ENCODE measurements around the gene TECR.
A peak's percentile ranks its signal among the peaks of the same experiment; 100 is the strongest.
"Not testable (repeated sequence)": the region's sequence is repeated elsewhere in the genome, so short reads cannot be mapped to it uniquely, and the experiment has no call there.

The TECR gene

GRCh38 chr19:14529254-14530004 is at the start of gene TECR:
TECR (plus strand) TSS chr19:14529594; CDS start chr19:14529697, 103 bp downstream.
- DNase-seq, result peak; percentile 100

DNA sequence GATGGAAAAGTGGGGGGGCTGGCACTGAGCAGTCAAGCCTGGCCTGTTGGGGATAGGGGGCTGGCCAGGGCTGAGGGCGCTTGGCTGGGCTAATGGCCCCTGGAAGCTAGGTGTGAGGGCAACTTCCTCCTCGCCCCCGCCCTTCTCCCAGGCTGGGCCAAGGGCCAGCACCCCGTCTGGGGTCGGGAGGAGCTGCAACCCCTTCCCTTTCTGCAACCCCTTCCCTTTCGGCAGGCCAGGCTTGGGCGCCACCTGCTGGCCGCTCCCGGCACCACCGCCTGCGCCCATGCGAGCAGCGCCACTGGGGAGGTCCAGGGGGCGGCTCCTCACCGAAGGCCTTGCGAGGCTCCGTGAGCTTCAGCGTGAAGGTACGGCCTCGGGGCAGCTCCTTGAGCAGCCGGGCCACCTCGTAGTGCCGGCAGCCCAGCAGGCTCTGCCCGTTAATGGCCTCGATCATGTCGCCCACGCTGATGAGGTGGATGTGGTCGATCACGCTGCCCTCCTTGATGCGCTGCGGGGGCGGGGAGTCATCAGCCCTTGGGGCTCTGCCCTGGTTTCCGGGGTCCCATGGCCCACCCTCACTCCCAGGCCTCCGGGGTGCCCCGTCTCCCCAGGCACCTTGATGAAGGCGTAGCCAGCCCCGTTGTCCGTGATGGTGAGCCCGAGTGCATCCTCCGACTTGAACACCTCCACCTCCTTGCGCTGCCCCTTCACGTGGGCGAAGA is 49.3 kb upstream of the TECR start:
- DNase-seq, result peak; percentile 78

GRCh38 chr19:14480700-14481079 is 48.7 kb upstream of the TECR start:
- DNase-seq, result no peak

DNA sequence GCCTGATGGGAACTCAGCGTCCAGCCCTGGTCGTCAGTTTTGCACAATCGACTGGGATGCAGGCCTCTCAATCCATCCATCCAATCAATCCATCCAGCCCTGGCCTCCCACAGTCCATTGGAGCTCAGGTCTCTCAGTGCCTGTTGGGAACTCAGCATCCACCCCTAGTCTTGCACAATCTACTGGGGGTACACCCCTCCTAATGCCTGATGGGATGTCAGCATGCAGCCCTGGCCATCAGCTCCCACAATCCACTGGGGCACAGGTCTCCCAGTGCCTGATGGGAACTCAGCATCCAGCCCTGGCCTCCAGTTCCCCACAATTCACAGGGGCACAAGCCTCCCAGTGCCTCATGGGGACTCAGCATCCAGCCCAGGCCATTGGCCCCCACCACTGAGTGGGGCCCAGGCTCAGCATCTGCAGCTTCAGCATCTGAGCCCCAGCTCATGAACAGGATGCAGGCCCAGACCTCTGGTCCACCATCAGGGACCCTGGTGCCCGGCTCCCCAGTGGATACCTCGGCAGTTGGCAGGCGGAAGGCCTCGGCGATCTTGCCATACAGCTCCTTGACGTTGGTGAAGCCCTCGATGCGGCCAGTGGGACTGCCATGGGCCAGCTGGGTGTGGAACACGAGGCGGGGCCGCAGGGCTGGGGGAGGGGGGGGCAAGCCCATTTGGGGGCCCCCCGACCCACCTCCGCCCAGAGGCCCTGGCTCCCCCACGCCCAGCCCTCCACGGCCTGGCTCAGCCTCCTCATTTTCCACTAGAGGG is 47.0 kb upstream of the TECR start:
- no peak for DNase-seq

DNA sequence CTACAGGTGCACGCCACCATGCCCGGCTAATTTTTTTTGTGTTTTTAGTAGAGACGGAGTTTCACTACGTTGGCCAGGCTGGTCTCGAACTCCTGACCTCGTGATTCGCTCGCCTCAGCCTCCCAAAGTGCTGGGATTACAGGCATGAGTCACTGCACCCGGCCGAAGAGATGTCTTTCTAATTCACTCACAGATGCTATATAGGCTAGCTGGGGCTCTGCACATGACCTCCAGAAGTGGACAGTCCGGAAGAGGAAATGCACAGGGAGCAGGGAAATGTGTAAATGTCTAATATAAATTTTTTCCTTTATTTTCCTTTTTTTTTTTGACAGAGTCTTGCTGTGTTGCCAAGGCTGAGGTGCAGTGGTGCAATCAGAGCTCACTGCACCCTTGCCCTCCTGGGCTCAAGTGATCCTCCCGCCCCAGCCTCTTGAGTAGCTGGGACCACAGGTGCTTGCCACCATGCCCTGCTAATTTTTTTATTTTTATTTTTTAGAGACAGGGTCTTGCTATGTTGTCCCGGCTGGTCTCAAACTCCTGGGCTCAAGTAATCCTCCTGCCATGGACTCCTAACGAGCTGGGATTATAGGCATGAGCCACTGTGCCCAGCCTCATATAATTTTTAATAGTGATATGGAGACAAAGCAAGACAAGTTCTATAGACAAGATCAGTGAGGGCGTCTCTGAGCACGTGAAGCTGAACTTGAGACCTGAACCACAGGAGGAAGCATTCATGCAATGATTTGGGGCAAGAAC is 41.8 kb upstream of the TECR start:
- DNase-seq, result no peak

GRCh38 chr19:14492756-14493337 is 36.5 kb upstream of the TECR start:
- DNase-seq, result no peak

GRCh38 chr19:14494411-14494810 is 35.0 kb upstream of the TECR start:
- DNase-seq, result no peak

GRCh38 chr19:14494910-14495671 is 34.3 kb upstream of the TECR start:
- DNase-seq, result no peak

- DNase-seq, result no peak
These were observed 33.7 kb upstream of the TECR start for GRCh38 chr19:14495672-14496028.

- DNase-seq, result peak; percentile 84 to 87
These were observed 33.2 kb upstream of the TECR start, which contains the start of gene GIPC1 for GRCh38 chr19:14496029-14496833. GIPC1 (minus strand) TSS chr19:14496127; CDS start chr19:14482976, 13,151 bp downstream.

- no peak for DNase-seq
These were observed 32.6 kb upstream of the TECR start for GRCh38 chr19:14496834-14497227.

GRCh38 chr19:14497228-14497921 is 32.0 kb upstream of the TECR start:
- DNase-seq, result no peak

DNA sequence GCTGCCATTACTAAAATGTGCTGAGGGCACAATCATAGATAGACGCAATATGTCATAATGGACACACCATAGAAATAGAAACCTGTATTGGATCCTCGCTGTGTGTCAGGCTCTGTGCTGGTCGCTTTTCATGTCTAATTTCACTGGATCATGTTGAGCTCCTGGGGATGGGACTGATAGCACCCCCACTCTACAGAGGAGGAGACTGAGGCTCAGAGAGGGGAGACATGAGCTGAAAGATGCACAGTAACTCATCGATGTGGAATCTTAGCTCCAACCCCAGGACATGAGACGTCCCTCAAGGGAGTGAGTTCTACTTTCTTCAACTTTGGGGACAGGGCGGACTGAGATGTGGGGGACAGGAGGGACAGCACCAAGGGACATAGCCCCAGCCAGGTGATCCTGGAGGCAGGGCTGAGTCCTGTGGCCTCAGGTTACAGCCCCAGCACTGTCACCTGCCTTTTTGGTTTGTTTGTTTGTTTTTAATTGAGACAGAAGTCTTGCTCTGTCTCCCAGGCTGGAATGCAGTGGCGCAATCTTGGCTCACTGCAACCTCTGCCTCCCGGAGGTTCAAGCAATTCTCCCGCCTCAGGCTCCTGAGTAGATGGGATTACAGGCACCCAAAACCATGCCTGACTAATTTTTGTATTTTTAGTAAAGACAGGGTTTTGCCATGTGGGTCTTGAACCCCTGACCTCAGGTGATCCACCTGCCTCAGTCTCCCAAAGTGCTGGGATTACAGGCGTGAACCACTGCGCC is 26.9 kb upstream of the TECR start:
- no peak for DNase-seq

GRCh38 chr19:14503285-14503684 is 26.1 kb upstream of the TECR start:
- DNase-seq, result no peak

DNA sequence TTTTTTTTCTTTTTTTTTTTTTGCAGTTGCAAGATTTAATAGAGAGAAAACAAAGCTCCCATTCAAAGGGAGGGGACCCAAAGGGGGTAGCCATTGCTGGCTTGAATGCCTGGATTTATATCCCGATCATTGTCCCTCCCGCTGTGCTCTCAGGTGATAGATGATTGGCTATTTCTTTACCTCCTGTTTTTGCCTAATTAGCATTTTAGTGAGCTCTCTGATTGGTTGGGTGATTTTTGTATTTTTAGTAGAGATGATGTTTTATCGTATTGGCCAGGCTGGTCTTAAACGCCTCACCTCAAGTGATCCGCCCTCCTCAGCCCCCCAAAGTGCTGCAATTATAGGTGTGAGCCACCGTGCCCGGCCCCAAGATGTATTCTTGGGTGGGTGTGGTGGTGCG is 24.8 kb upstream of the TECR start:
- not testable (repeated sequence) for DNase-seq

- DNase-seq, result peak; percentile 78 to 82
These were observed 23.7 kb upstream of the TECR start for GRCh38 chr19:14505488-14506239.

DNA sequence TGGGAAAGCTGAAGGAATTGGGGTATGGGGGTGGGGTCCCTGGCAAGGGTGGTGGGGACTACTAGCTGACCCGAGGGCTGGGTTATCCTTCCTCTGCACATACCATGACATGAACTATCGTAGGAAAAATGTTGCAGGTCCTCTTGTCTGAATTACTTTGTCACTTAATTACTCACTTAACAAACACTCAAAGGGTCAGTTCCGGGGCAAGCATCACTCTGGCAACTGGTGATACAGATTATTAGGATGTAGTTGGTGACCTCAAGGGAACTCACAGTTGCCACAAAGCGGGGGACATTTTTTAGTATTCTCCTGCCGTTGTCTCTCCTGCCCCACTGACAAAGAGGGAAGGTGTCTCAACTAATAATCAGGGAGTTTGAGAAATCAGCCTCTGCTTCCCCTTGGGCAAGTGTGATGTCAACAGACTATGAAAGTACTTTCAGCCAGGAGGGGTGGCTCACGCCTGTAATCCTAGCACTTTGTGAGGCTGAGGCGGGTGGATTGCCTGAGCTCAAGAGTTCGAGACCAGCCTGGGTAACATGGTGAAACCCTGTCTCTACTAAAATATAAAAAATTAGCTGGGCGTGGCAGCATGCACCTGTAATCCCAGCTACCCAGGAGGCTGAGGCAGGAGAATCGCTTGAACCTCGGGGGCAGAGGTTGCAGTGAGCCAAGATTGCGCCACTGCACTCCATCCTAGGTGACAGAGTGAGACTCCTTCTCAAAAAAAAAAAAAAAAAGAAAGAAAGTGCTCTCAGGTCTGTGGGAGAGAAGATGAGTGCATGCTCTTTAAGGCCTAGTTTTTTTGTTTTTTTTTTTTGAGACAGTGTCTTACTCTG is 21.5 kb upstream of the TECR start:
- DNase-seq, result no peak

Data from stimulated activated CD4-positive, alpha-beta T cell treated with anti-CD3 and anti-CD28 coated beads, Interleukin-2, amount 100 ng/mL, for 24 hours (primary cell).